Caki2 (cell line): ENCODE results near the gene OSBPL3. TPM values are rescaled to one million over a fixed set of nuclear protein-coding genes. Genes with fewer than 3 reads are reported as not detected.

Experiments used
- total RNA-seq: library from RNA; depleted of rRNA; stranded (reverse); fragments of >200 nt; shearing (Covaris generic); gene quantifications from 2 replicates; pipeline ENCODE4 v1.2.3, GENCODE V29; 2014; ENCODE audit warnings: low replicate concordance; rRNA removed

Gene OSBPL3
- total RNA-seq, 1 experiment from 2014 or later, result 30.3 TPM

Other genes with a start within 250 kb of the OSBPL3 start
- 25.0 and 25.5 TPM in 2 replicates for gene GSDME, start 222.7 kb downstream of the OSBPL3 start, total RNA-seq
- 41.6 and 50.5 TPM in 2 replicates for gene CYCS, start 145.1 kb upstream of the OSBPL3 start, total RNA-seq
- not detected in 2 replicates for gene NPVF, start 248.3 kb upstream of the OSBPL3 start, total RNA-seq